Astrocyte (in vitro differentiated cells and primary cell): ENCODE data around the gene MOXD1. TPM values are rescaled to one million over a fixed set of nuclear protein-coding genes. Genes with fewer than 3 reads are reported as not detected.

Experiments
- DNase-seq: peaks from one replicate; pipeline ENCODE4 v3.0.0-alpha.2; 2010; ENCODE audit warnings: low read depth
- FAIRE-seq: peaks from 2 replicates; lab custom pipeline; 2011; peaks lifted over from hg19 to GRCh38; lab: Jason Lieb, UNC
- H2AFZ ChIP-seq: 2 replicates; pipeline ENCODE4 v1.6.0; 2012; ENCODE audit warnings: low read depth, low read length, inconsistent platforms
- H3K27ac ChIP-seq: 2 replicates; pipeline ENCODE4 v1.5.1; 2011; ENCODE audit warnings: low read depth, low read length, inconsistent platforms
- H3K27me3 ChIP-seq: 2 replicates; pipeline ENCODE4 v1.6.0; 2011; ENCODE audit warnings: low read length, inconsistent platforms; ENCODE audit not compliant: insufficient read depth
- H3K36me3 ChIP-seq: 2 replicates; pipeline ENCODE4 v1.5.1; 2011; ENCODE audit warnings: low read length, inconsistent platforms; ENCODE audit not compliant: insufficient read depth
- H3K4me1 ChIP-seq: 2 replicates; pipeline ENCODE4 v1.5.1; 2011; ENCODE audit warnings: low read length, inconsistent platforms; ENCODE audit not compliant: insufficient read depth
- H3K4me2 ChIP-seq: 2 replicates; pipeline ENCODE4 v1.6.0; 2012; ENCODE audit warnings: low read length, inconsistent platforms
- H3K4me3 ChIP-seq: 2 replicates; pipeline ENCODE4 v1.5.1; 2011; ENCODE audit warnings: low read depth, mild to moderate bottlenecking, low read length, inconsistent platforms; ENCODE audit not compliant: insufficient read depth
- H3K79me2 ChIP-seq: 2 replicates; pipeline ENCODE4 v1.6.0; 2012; ENCODE audit warnings: mild to moderate bottlenecking, low read length, inconsistent platforms; ENCODE audit not compliant: insufficient read depth
- H3K9ac ChIP-seq: 2 replicates; pipeline ENCODE4 v1.6.0; 2012; ENCODE audit warnings: mild to moderate bottlenecking, low read length, inconsistent platforms
- H3K9me3 ChIP-seq: 2 replicates; pipeline ENCODE4 v1.5.1; 2012; ENCODE audit warnings: low read depth, mild to moderate bottlenecking, low read length, inconsistent platforms; ENCODE audit not compliant: insufficient read depth
- H4K20me1 ChIP-seq: 2 replicates; pipeline ENCODE4 v1.6.0; 2012; ENCODE audit warnings: low read length, inconsistent platforms; ENCODE audit not compliant: insufficient read depth
- H3K27ac Mint-ChIP-seq: one replicate; pipeline ENCODE4 v1.8.0; 2021; ENCODE audit warnings: mild to moderate bottlenecking, mixed read lengths; ENCODE audit not compliant: unreplicated experiment
- H3K27me3 Mint-ChIP-seq: one replicate; pipeline ENCODE4 v1.8.0; 2021; ENCODE audit warnings: low read depth, mixed read lengths; ENCODE audit not compliant: unreplicated experiment
- H3K36me3 Mint-ChIP-seq: one replicate; pipeline ENCODE4 v1.8.0; 2021; ENCODE audit warnings: low read depth, mixed read lengths; ENCODE audit not compliant: unreplicated experiment
- H3K4me1 Mint-ChIP-seq: one replicate; pipeline ENCODE4 v1.8.0; 2021; ENCODE audit warnings: low read depth, mixed read lengths; ENCODE audit not compliant: unreplicated experiment
- H3K4me3 Mint-ChIP-seq: one replicate; pipeline ENCODE4 v1.8.0; 2021; ENCODE audit warnings: mild to moderate bottlenecking, moderate library complexity, mixed read lengths; ENCODE audit not compliant: unreplicated experiment
- H3K9me3 Mint-ChIP-seq: one replicate; pipeline ENCODE4 v1.8.0; 2021; ENCODE audit warnings: mild to moderate bottlenecking, mixed read lengths; ENCODE audit not compliant: unreplicated experiment
- CTCF ChIP-seq: IDR thresholded peaks from 2 replicates; pipeline ENCODE4 v1.5.1; 2011; ENCODE audit warnings: low read depth, mild to moderate bottlenecking, inconsistent platforms, low read length, moderate library complexity; ENCODE audit not compliant: insufficient read depth
- EZH2 ChIP-seq: IDR thresholded peaks from 2 replicates; pipeline ENCODE4 v1.6.1; 2012; ENCODE audit warnings: mild to moderate bottlenecking, low read length, inconsistent platforms; ENCODE audit not compliant: insufficient read depth
- total RNA-seq: library from RNA; stranded (reverse); gene quantifications from 2 replicates; pipeline ENCODE4 v1.2.1, GENCODE V29; 2021

Gene MOXD1
- total RNA-seq, 1 donor from 2014 or later, result 3.5 TPM

GRCh38 chr6:132399376-132400074 lies 1.8 kb downstream of the MOXD1 start:
- H3K4me3 Mint-ChIP-seq, result no peak overlapping the region

GRCh38 chr6:132395015-132395597 lies 6.2 kb downstream of the MOXD1 start:
- no peak overlapping the region for H3K4me3 Mint-ChIP-seq
- no peak overlapping the region for H3K27ac Mint-ChIP-seq
- TF ChIP-seq CTCF (no peak), EZH2 (no peak)
- no peaks in the 10 kb centered on the region for H3K27me3 ChIP-seq
- peaks cover 15% of the 10 kb centered on the region for H3K9me3 Mint-ChIP-seq
- no peaks in the 10 kb centered on the region for H4K20me1 ChIP-seq
- H3K79me2 ChIP-seq, result peaks cover 11% of the 10 kb centered on the region
- H3K9me3 ChIP-seq, result no peaks in the 10 kb centered on the region
- H3K4me1 Mint-ChIP-seq, result peaks cover 14% of the 10 kb centered on the region
- H3K4me1 ChIP-seq, result peaks cover 14% of the 10 kb centered on the region
- H3K27ac ChIP-seq, result no peak overlapping the region
- no peak overlapping the region for H3K9ac ChIP-seq
- no peak overlapping the region for H3K4me2 ChIP-seq
- no peaks in the 10 kb centered on the region for H3K27me3 Mint-ChIP-seq
- FAIRE-seq, result no peak
- no peak overlapping the region for H2AFZ ChIP-seq
- no peak for DNase-seq
- no peaks in the 10 kb centered on the region for H3K36me3 Mint-ChIP-seq
- no peak overlapping the region for H3K4me3 ChIP-seq
- H3K36me3 ChIP-seq, result no peaks in the 10 kb centered on the region

More at GRCh38 chr6:132399376-132400074, 1.8 kb downstream of the MOXD1 start:
- H3K4me1 ChIP-seq, result peaks cover 18% of the 10 kb centered on the region
- H3K4me3 ChIP-seq, result peak overlapping the region; percentile 74
- no peaks in the 10 kb centered on the region for H3K36me3 Mint-ChIP-seq
- no peaks in the 10 kb centered on the region for H4K20me1 ChIP-seq
- FAIRE-seq (no peak), DNase-seq (peak; percentile 83)
- TF ChIP-seq CTCF (no peak), EZH2 (no peak)
- no peaks in the 10 kb centered on the region for H3K27me3 ChIP-seq
- peaks cover 3% of the 10 kb centered on the region for H3K79me2 ChIP-seq
- H3K27me3 Mint-ChIP-seq, result peaks cover 13% of the 10 kb centered on the region
- H3K4me1 Mint-ChIP-seq, result peaks cover 8% of the 10 kb centered on the region
- H3K27ac Mint-ChIP-seq, result no peak overlapping the region
- no peaks in the 10 kb centered on the region for H3K36me3 ChIP-seq
- H3K9ac ChIP-seq, result peak overlapping the region; percentile 80
- H3K4me2 ChIP-seq, result peak overlapping the region; percentile 94
- no peaks in the 10 kb centered on the region for H3K9me3 ChIP-seq
- no peak overlapping the region for H2AFZ ChIP-seq
- H3K9me3 Mint-ChIP-seq, result peaks cover 9% of the 10 kb centered on the region
- peak overlapping the region; percentile 55 for H3K27ac ChIP-seq

GRCh38 chr6:132392792-132393191 lies 8.5 kb downstream of the MOXD1 start:
- DNase-seq, result no peak
- H3K27me3 Mint-ChIP-seq, result no peaks in the 10 kb centered on the region
- no peak overlapping the region for H3K4me3 Mint-ChIP-seq
- no peak overlapping the region for H3K27ac ChIP-seq
- no peak for TF ChIP-seq EZH2
- TF ChIP-seq CTCF, result peak; percentile 13
- no peak overlapping the region for H2AFZ ChIP-seq
- H3K36me3 Mint-ChIP-seq, result no peaks in the 10 kb centered on the region
- no peaks in the 10 kb centered on the region for H4K20me1 ChIP-seq
- peaks cover 15% of the 10 kb centered on the region for H3K9me3 Mint-ChIP-seq
- no peak overlapping the region for H3K4me3 ChIP-seq
- H3K4me1 ChIP-seq, result peaks cover 17% of the 10 kb centered on the region
- H3K36me3 ChIP-seq, result no peaks in the 10 kb centered on the region
- no peaks in the 10 kb centered on the region for H3K9me3 ChIP-seq
- H3K4me1 Mint-ChIP-seq, result peaks cover 16% of the 10 kb centered on the region
- no peak overlapping the region for H3K9ac ChIP-seq
- H3K79me2 ChIP-seq, result peaks cover 11% of the 10 kb centered on the region
- H3K27me3 ChIP-seq, result no peaks in the 10 kb centered on the region
- peak overlapping the region; percentile 77 for H3K4me2 ChIP-seq
- no peak overlapping the region for H3K27ac Mint-ChIP-seq
- no peak for FAIRE-seq
